ENCODE measurements around the gene DHX9. TPM values are rescaled to one million over a fixed set of nuclear protein-coding genes. Genes with fewer than 3 reads are reported as not detected.

DHX9 gene
- total RNA-seq, 1 experiment from 2014 or later, result 131 TPM

- Histone ChIP-seq H3K4me3 (no peak overlapping the region), H3K9me3 (ENCODE audit: insufficient read depth, low read depth) (no peaks in the 10 kb centered on the region), H3F3A (ENCODE audit: insufficient read depth, low read depth) (peaks cover 36% of the 10 kb centered on the region; the same call in 1 of the 2 replicates), H3K4me2 (no peak overlapping the region), H2AFZ (no peak overlapping the region), H4K20me1 (ENCODE audit: insufficient read depth) (peaks cover 15% of the 10 kb centered on the region; the same call in 1 of the 2 replicates), H3K27ac (no peak overlapping the region), H3K27me3 (ENCODE audit: insufficient read depth, low read depth) (no peaks in the 10 kb centered on the region), H3K9me2 (ENCODE audit: insufficient read depth) (no peaks in the 10 kb centered on the region), H3K4me1 (replicated peaks; ENCODE audit: insufficient read depth) (no peaks in the 10 kb centered on the region), H3K36me3 (ENCODE audit: low read depth) (peaks cover 97% of the 10 kb centered on the region), H3K79me2 (ENCODE audit: low read depth) (0 out of 2 replicates have a peak, but pooled peaks cover 5% of the 10 kb centered on the region)
- TF ChIP-seq EZH2 (IDR thresholded peaks at IDR 0.05; ENCODE audit: low read depth), result no peak
- TF ChIP-seq, protein P1, sequence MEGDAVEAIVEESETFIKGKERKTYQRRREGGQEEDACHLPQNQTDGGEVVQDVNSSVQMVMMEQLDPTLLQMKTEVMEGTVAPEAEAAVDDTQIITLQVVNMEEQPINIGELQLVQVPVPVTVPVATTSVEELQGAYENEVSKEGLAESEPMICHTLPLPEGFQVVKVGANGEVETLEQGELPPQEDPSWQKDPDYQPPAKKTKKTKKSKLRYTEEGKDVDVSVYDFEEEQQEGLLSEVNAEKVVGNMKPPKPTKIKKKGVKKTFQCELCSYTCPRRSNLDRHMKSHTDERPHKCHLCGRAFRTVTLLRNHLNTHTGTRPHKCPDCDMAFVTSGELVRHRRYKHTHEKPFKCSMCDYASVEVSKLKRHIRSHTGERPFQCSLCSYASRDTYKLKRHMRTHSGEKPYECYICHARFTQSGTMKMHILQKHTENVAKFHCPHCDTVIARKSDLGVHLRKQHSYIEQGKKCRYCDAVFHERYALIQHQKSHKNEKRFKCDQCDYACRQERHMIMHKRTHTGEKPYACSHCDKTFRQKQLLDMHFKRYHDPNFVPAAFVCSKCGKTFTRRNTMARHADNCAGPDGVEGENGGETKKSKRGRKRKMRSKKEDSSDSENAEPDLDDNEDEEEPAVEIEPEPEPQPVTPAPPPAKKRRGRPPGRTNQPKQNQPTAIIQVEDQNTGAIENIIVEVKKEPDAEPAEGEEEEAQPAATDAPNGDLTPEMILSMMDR (conservative IDR thresholded peaks at IDR 0.05), result no peak
- POLR2A ChIA-PET (ENCODE audit: unreplicated experiment), result interaction anchor here (0.6 kb wide), 1 partner anchor 247 kb away, joined by 3 read pairs; no protein-coding TSS in a partner anchor
- DNase-seq, result no peak
- CTCF ChIA-PET, result no interaction called here
- no TSS peak for BruUV-seq (replicated peaks)
- intact Hi-C loops (cut with micrococcal nuclease; ENCODE audit: unreplicated experiment), result loop anchor here (10.0 kb wide), 1 partner anchor 259 kb away; no protein-coding TSS in a partner anchor
These were observed 36.7 kb downstream of the DHX9 start for GRCh38 chr1:182875889-182876288.

- intact Hi-C loops (cut with micrococcal nuclease; ENCODE audit: unreplicated experiment), result loop anchor here (10.0 kb wide), 1 partner anchor 257 kb away; no protein-coding TSS in a partner anchor
- Histone ChIP-seq H3K4me2 (no peak overlapping the region), H3K36me3 (ENCODE audit: low read depth) (peaks cover 97% of the 10 kb centered on the region), H3K27ac (no peak overlapping the region), H3F3A (ENCODE audit: insufficient read depth, low read depth) (peaks cover 46% of the 10 kb centered on the region; the same call in 1 of the 2 replicates), H4K20me1 (ENCODE audit: insufficient read depth) (peaks cover 26% of the 10 kb centered on the region), H2AFZ (no peak overlapping the region), H3K79me2 (ENCODE audit: low read depth) (0 out of 2 replicates have a peak, but pooled peaks cover 5% of the 10 kb centered on the region), H3K27me3 (ENCODE audit: insufficient read depth, low read depth) (no peaks in the 10 kb centered on the region), H3K4me3 (no peak overlapping the region), H3K9me3 (ENCODE audit: insufficient read depth, low read depth) (no peaks in the 10 kb centered on the region), H3K9me2 (ENCODE audit: insufficient read depth) (no peaks in the 10 kb centered on the region), H3K4me1 (replicated peaks; ENCODE audit: insufficient read depth) (no peaks in the 10 kb centered on the region)
- no peak for DNase-seq
- POLR2A ChIA-PET (ENCODE audit: unreplicated experiment), result interaction anchor here (0.6 kb wide), 1 partner anchor 18 kb away, joined by 4 read pairs; no protein-coding TSS in a partner anchor
- TF ChIP-seq, protein P1 (conservative IDR thresholded peaks at IDR 0.05), result no peak
- TF ChIP-seq EZH2 (IDR thresholded peaks at IDR 0.05; ENCODE audit: low read depth), result no peak
- BruUV-seq (replicated peaks), result no TSS peak
- CTCF ChIA-PET, result no interaction called here
These were observed 38.2 kb downstream of the DHX9 start for GRCh38 chr1:182877331-182877730.

DNA sequence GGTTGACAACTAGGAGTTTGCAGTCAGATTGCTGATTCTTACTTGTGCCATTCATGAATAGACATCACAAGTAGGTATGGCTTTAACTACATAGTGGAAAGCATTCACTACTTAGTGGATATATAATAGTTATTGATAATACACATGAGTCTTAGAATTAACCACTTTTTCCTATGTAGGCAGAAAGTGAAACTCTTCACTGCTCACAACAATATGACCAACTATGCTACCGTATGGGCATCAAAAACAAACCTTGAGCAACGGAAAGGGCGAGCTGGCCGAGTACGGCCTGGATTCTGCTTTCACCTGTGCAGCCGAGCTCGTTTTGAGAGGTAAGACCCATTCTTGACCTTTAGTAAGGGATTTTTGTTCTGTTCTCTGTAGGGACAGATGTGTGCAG, 38.7 kb downstream of the DHX9 start:
- Histone ChIP-seq H3K27me3 (ENCODE audit: insufficient read depth, low read depth) (no peaks in the 10 kb centered on the region), H3K9me2 (ENCODE audit: insufficient read depth) (no peaks in the 10 kb centered on the region), H3K9me3 (ENCODE audit: insufficient read depth, low read depth) (no peaks in the 10 kb centered on the region), H3K79me2 (ENCODE audit: low read depth) (0 out of 2 replicates have a peak, but pooled peaks cover 5% of the 10 kb centered on the region), H3K4me3 (no peak overlapping the region), H4K20me1 (ENCODE audit: insufficient read depth) (peaks cover 26% of the 10 kb centered on the region), H3K36me3 (ENCODE audit: low read depth) (peaks cover 97% of the 10 kb centered on the region), H2AFZ (no peak overlapping the region), H3F3A (ENCODE audit: insufficient read depth, low read depth) (peaks cover 46% of the 10 kb centered on the region; the same call in 1 of the 2 replicates), H3K4me1 (replicated peaks; ENCODE audit: insufficient read depth) (no peaks in the 10 kb centered on the region), H3K27ac (no peak overlapping the region), H3K4me2 (no peak overlapping the region)
- intact Hi-C loops (cut with micrococcal nuclease; ENCODE audit: unreplicated experiment), result loop anchor here (10.0 kb wide), 1 partner anchor 257 kb away; no protein-coding TSS in a partner anchor
- no peak for TF ChIP-seq EZH2 (IDR thresholded peaks at IDR 0.05; ENCODE audit: low read depth)
- CTCF ChIA-PET, result no interaction called here
- no TSS peak for BruUV-seq (replicated peaks)
- POLR2A ChIA-PET (ENCODE audit: unreplicated experiment), result interaction anchor here (0.6 kb wide), 1 partner anchor 17 kb away, joined by 4 read pairs; no protein-coding TSS in a partner anchor
- DNase-seq, result no peak
